Mucosa of rectum (tissue), 2 donors: ENCODE results near the gene SH2D3A.
"Not testable (repeated sequence)": the region's sequence is repeated elsewhere in the genome, so short reads cannot be mapped to it uniquely, and the experiment has no call there.

Experiments used
- H3K27ac ChIP-seq, 2 donors: one replicate each; pipeline ENCODE4 v1.7.0; 2013; ENCODE audit warnings: inconsistent platforms in 2 of 2, low read depth in 2 of 2, low read length in 2 of 2
- H3K27me3 ChIP-seq, 2 donors: one replicate each; pipeline ENCODE4 v1.7.0; 2013; ENCODE audit warnings: low read length in 2 of 2; ENCODE audit not compliant: control insufficient read depth in 2 of 2, insufficient read depth in 2 of 2
- H3K36me3 ChIP-seq, 2 donors: one replicate each; pipeline ENCODE4 v1.7.0; 2013; ENCODE audit warnings: low read length in 2 of 2; ENCODE audit not compliant: control insufficient read depth in 2 of 2, insufficient read depth in 2 of 2
- H3K4me1 ChIP-seq, 2 donors: one replicate each; pipeline ENCODE4 v1.7.0; 2013; ENCODE audit warnings: low read length in 2 of 2, mild to moderate bottlenecking in 1 of 2; ENCODE audit not compliant: control insufficient read depth in 2 of 2, insufficient read depth in 2 of 2
- H3K4me3 ChIP-seq, 2 donors: one replicate each; pipeline ENCODE4 v1.7.0; 2013; ENCODE audit warnings: low read length in 2 of 2
- H3K9ac ChIP-seq, 2 donors: one replicate each; pipeline ENCODE4 v1.7.0; 2013; ENCODE audit warnings: low read length in 2 of 2, low read depth in 1 of 2, mild to moderate bottlenecking in 1 of 2
- H3K9me3 ChIP-seq, 2 donors: one replicate each; pipeline ENCODE4 v1.7.0; 2013; ENCODE audit warnings: low read length in 2 of 2; ENCODE audit not compliant: control insufficient read depth in 2 of 2
- donor health status: healthy.
- donor health status: Normal muscosa, but diverticular disease.

SH2D3A gene

GRCh38 chr19:6762253-6762797, 4.9 kb downstream of the SH2D3A start:
- H3K27me3 ChIP-seq, H3K9me3 ChIP-seq, H3K27ac ChIP-seq, H3K4me3 ChIP-seq, H3K9ac ChIP-seq: not testable (repeated sequence)
- H3K4me1 ChIP-seq = peaks cover 11 to 19% of the 10 kb centered on the region in 2 donors
- H3K36me3 ChIP-seq = peaks cover 21 to 22% of the 10 kb centered on the region in 2 donors

- H3K9ac ChIP-seq = no peak overlapping the region
- no peaks in the 10 kb centered on the region for H3K9me3 ChIP-seq
- H3K4me3 ChIP-seq = no peak overlapping the region
- no peak overlapping the region for H3K27ac ChIP-seq
- H3K4me1 ChIP-seq = peaks cover 2 to 9% of the 10 kb centered on the region in 2 donors
- no peaks in the 10 kb centered on the region for H3K27me3 ChIP-seq
- peaks cover 21 to 22% of the 10 kb centered on the region in 2 donors for H3K36me3 ChIP-seq
Observed at GRCh38 chr19:6761053-6761676, 6.1 kb downstream of the SH2D3A start.

DNA sequence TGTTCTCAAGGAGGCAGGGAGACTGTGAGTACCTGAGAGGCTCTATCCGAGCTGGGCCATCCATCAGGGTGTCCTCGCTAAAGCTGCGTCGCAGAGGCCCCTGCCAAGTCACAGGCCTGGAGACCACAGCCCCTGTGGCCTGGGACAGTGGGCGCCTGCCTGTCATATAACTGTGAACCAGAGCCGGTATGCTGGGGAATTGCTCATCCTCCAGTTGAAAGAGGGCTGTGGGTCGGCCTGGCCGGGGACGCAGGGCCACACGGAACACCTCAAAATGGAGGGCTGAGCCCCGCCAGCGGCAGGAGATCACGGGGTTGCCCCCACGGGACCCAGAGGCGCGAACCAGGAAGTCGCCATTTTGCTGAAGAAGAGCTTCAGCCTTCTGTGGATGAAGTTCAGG, 6.6 kb downstream of the SH2D3A start:
- Histone ChIP-seq H3K9me3 (no peaks in the 10 kb centered on the region), H3K4me3 (no peak overlapping the region), H3K4me1 (peaks cover 0 to 3% of the 10 kb centered on the region in 2 donors), H3K9ac (no peak overlapping the region), H3K36me3 (peaks cover 21 to 22% of the 10 kb centered on the region in 2 donors), H3K27me3 (no peaks in the 10 kb centered on the region), H3K27ac (no peak overlapping the region)

GRCh38 chr19:6754653-6755463, 12.4 kb downstream of the SH2D3A start:
- H3K27ac ChIP-seq = no peak overlapping the region
- no peaks in the 10 kb centered on the region for H3K27me3 ChIP-seq
- H3K4me1 ChIP-seq = peaks cover 15 to 18% of the 10 kb centered on the region in 2 donors
- H3K9ac ChIP-seq = no peak overlapping the region
- no peaks in the 10 kb centered on the region for H3K9me3 ChIP-seq
- no peak overlapping the region for H3K4me3 ChIP-seq
- peaks cover 24 to 36% of the 10 kb centered on the region in 2 donors for H3K36me3 ChIP-seq

DNA sequence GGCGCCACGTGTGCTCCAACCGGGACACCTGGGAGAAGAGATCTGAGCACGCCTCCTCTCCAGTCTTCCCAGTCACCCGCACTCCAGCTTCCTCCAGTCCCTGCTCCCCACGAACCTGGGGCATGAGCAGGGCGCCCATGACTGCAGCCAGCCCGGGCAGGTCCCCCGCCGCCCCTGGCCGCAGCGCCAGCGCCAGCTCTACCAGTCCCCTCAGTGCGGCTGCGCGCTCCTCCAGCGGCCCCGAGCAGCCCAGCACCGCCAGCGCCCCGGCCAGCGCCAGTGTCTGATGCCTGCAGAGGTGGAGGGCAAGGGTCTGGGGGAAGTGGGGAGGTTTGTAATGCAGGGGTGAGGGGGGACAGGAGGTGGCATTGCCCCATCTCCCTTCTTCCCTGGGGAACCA, 13.1 kb downstream of the SH2D3A start:
- Histone ChIP-seq H3K9ac (peak overlapping the region in 1 of 2 donors; percentile 88), H3K27ac (peak overlapping the region; percentile 97 to 99), H3K9me3 (no peaks in the 10 kb centered on the region), H3K4me1 (peaks cover 15 to 18% of the 10 kb centered on the region in 2 donors), H3K27me3 (no peaks in the 10 kb centered on the region), H3K36me3 (peaks cover 23 to 35% of the 10 kb centered on the region in 2 donors), H3K4me3 (peak overlapping the region in 1 of 2 donors; percentile 69)

DNA sequence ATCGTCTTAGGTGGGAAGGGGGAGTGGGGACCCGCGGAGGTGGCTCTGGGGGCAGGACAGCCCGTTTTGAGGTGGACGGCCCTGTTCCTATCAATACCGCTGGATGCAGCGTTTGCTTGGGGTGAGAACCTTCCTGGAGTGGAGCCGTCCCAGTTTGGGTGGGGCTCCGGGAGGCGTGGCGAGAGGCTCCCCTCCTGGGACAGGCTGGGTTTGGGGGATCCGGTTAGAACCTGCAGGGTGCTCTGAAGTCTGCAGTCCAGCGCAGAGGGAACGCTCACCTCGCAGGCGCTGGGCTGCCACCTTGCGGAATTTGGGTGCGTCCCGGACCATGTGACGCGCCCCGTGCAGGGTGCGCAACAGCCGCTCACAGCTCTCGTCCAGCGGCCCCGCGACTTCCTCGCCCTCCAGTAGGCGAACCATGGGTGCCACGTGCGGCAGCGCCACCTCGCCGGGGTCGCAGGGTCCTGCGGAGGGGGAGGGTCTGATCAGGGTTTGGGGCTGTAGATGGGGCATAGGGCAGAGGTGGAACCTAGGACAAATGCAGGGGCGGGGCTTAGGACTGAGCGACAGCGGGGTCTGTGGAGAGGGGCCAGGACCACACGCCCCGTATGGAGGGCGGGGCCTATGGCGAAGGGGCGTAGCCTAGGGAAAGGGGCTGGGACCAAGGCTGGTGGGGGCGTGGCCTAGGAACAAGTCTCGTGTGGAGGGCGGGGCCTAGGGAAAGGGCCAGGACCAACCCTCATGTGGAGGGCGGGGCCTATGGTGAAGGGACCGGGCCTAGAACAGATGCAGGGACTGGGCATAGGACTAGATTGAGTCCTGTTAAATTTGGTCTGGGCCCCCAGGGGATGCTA, 13.8 kb downstream of the SH2D3A start:
- Histone ChIP-seq H3K27ac (peak overlapping the region; percentile 97 to 99), H3K9ac (peak overlapping the region; percentile 72 to 88)

DNA sequence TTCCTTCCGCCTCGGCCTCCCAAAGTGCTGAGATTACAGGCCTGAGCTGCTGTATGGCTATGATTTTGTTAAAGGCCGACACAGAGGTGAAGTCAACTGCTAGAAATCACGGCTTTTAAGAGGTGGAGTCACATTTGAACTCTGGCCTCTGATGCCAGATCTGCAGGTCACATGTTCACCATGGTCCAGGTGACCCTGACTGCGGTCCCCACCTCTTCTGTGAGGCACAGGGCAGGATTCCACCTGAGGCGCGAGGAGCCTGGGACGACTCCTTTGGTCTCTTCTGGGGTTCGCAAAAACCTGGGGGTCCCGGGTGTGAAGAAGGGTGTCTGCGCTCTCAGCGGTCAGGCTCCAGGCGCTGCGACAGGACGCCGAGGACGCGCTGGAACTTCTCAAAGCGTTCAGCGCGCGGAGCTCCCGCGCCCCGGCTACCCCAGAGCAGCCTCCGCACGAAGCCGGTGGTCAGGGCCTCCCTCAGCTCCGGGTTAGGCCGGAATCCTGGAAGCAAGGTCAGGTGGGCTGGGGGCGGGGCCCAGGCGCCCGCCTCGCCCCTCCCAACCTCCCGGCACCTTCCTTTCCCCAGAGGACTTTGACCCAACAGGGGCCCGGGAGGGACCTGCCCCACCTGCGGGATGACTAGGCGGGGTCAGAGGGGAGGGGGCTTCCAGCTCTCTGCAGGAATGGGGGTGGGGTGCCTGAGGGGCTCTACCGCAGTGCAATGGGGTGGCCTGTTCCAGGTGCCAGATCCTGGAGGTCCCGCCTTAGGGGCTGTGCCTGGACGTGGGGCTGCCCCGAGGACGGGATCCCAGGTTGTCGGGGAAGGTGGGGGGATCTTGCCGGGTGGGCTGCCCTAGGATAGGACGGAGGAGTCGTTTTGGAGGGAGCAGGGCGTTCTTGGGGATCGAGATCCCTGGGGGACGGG, 14.7 kb downstream of the SH2D3A start:
- Histone ChIP-seq H3K27ac (peak overlapping the region; percentile 97 to 99), H3K4me3 (peak overlapping the region; percentile 63 to 69), H3K27me3 (no peaks in the 10 kb centered on the region), H3K36me3 (peaks cover 25 to 37% of the 10 kb centered on the region in 2 donors), H3K9me3 (no peaks in the 10 kb centered on the region), H3K9ac (peak overlapping the region; percentile 70 to 88), H3K4me1 (peaks cover 15 to 18% of the 10 kb centered on the region in 2 donors)

More for the DNA sequence above, 13.8 kb downstream of the SH2D3A start:
- Histone ChIP-seq H3K4me3 (peak overlapping the region; percentile 63 to 69), H3K27me3 (no peaks in the 10 kb centered on the region), H3K4me1 (peaks cover 15 to 18% of the 10 kb centered on the region in 2 donors), H3K9me3 (no peaks in the 10 kb centered on the region), H3K36me3 (peaks cover 21 to 31% of the 10 kb centered on the region in 2 donors)

DNA sequence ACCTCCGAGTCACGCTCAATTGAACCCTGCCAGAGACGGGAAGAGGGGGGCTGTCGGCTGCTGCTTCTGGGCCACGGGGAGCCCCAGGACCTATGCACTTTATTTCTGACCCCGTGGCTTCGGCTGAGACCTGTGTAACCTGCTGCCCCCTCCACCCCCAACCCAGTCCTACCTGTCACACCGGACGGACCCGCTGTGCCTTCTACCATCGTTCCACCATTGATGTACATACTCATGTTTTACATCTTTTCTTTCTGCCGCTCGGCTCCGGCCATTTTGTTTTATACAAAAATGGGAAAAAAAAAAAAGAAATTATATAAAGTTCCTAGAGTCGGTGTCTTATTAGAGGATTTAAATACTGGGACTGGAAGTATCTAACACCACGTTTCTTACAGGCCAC, 16.0 kb downstream of the SH2D3A start:
- Histone ChIP-seq H3K36me3 (peaks cover 37 to 48% of the 10 kb centered on the region in 2 donors), H3K27ac (no peak overlapping the region), H3K4me1 (peaks cover 15 to 18% of the 10 kb centered on the region in 2 donors), H3K9ac (peak overlapping the region in 1 of 2 donors; percentile 38), H3K27me3 (no peaks in the 10 kb centered on the region), H3K4me3 (no peak overlapping the region), H3K9me3 (no peaks in the 10 kb centered on the region)

GRCh38 chr19:6750062-6750461, 17.2 kb downstream of the SH2D3A start:
- peaks cover 41 to 53% of the 10 kb centered on the region in 2 donors for H3K36me3 ChIP-seq

More at GRCh38 chr19:6750062-6750461, 17.2 kb downstream of the SH2D3A start:
- Histone ChIP-seq H3K4me3 (no peak overlapping the region), H3K27ac (no peak overlapping the region), H3K4me1 (peaks cover 19 to 21% of the 10 kb centered on the region in 2 donors), H3K9me3 (no peaks in the 10 kb centered on the region), H3K9ac (no peak overlapping the region), H3K27me3 (no peaks in the 10 kb centered on the region)
